NCI-H187 treated with DMSO at 0.1 percent for 48 hours (cell line): ENCODE measurements around the gene RTP3.

ENCODE experiments used
- DNase-seq: peaks from one replicate; lab custom pipeline; 2025; lab: John Stamatoyannopoulos, UW

Gene RTP3

DNA sequence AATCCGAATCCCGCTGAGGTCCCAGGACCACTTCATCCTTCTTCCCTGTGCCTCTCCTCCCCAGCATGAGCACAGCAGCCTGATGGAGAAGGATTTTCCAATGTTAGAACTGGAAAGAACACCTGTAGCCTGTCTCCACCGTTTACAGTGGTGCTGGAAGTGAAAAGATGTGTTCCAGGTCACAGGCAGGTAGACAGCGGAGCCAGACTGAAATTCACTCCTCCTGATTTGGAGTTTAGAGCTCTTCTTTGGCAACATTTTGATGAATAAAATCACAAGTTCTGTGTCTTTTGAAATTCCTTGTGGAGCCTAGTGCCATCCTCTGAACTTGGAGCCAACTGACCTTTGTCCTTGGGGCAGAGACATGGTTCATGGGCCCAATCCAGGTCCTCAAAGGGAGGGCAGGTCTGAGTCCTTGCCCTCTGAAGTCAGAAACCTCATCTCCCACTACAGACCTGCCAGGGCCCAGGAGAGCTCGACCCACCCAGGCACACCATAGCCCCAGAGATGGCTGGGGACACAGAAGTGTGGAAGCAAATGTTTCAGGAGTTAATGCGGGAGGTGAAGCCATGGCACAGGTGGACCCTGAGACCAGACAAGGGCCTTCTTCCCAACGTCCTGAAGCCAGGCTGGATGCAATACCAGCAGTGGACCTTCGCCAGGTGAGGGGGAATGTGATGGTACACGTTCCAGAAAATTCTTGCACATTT, at the start of gene RTP3:
Gene RTP3 (plus strand): TSS at position 421 of the 710 bp plus-strand sequence. CDS start 87 bp downstream, at position 508.
- DNase-seq = no peak

DNA sequence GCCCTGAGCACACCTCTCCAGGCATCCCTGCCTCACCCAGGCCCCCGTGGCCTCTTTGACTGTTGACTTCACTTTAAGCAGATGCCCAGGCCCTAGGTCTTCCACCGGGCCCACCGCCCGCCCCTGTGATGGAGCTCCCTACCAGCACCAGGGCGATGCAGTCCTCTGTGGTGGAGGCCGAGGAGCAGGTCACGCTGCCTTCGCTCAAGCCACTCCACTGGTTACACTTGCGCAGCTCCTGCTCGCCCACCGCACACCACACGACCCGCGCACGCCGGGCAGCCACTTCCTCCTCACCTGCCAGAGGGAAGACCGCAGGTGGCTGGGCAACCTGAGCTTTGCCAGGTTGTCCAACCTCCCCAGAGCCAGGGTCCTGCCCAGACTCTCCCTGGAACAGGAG, 49.1 kb upstream of the RTP3 start:
- DNase-seq = no peak

DNA sequence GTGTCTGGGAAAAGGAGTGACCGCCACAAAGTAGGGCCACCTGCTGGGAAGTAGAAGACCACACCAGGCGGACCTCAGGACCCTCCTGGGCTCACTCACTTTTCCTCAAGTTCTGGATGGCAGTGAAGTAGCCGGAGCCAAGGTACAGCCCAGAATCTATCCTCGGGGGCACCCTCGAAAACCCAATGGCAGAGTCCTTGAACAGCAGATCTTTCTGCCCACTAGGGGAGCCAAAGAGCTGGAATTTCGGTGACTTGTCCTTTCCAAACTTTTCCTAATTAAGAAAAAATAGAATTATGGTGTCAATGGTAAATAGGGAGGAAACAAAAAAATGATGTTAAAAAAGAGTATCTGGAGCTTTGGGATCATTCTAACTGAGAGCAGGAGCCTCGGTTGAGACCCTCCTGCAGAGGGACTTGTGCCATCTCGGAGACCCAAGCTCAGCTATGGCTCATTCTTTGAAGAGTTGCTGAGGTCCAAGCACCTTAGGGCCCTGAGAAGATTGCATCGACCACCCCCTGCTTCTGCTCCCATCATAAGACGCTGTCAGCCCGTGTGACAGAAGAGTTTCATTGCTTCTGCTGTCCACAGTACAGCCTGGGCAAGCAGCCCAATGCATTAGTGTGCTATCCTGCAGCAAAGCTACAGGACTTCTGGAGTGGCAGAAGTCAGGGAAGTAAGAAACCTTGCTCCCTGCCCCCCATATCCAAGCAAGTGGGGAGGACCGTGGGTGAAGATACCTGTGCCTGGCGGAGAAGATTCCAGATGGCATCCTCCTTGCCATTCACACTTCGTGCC, 47.8 kb upstream of the RTP3 start:
- no peak for DNase-seq

DNA sequence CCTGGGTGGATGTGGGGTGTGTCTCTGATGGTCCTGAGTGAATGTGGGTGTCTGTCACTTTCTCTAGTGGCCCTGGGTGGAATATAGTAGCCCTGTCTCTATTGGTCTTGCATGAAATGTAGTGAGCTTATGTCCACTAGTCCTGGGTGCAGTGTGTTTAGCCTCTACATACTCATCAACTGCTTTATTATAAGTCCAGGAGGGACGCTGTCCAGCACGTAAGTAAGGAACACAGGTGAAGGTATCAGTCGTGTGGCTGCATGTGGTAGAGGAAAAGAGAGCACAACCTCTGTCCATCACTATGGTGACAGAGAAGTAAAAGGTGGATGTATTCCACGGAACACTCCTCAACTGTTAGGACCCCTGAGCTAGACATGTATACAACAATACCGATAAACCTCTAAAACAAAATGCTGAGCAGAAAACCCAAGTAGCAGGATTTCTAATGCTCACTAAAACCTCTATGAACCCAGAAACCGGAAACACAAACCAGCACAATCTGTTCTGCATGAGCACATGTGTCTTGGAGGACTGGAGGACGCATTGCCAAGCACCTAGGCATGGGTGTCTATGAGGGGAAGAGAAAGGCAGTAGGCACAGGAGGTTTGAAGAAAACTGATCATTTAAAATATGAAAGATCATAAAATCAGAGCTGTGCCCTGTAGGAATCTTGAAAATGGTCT, 44.1 kb upstream of the RTP3 start:
- DNase-seq = no peak

DNA sequence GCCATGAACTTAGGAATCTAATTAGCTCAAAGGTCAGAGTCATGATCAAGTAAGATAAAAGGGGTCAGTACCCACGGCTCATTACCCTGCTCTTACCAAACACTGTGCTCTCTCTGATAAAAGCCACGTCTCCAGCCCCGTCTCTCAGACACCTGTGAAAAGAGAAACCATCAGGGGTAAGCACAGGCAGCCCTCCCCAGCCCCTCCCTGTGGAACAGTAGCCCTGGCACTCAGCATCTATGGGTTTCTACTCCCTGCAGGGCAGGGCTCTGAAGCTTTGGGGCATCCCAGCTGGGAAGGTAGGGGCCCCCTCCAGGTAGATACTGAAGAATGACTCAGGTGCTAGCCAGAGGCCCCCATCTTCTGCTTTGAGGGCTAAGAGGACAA, 43.6 kb upstream of the RTP3 start:
- no peak for DNase-seq

DNA sequence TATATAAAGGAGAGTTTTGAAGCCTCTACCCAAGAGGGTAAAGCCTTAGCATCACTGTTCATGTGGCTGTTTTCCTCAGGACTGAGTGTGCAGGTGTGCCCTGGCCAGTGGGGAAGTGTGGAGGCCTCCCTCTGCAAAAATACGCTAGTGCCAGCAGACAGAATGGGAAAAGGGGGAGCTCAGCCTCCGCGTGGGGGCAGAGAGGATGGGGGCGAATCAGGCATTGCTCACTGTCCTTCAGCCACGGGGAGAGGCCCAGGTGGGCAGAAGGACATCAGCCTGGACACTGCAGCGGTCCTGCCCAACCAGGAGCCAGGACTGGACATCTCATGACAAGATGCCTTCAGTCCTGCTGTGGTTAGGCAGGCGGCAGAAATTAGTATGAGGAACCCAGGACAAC, 43.2 kb upstream of the RTP3 start:
- no peak for DNase-seq

DNA sequence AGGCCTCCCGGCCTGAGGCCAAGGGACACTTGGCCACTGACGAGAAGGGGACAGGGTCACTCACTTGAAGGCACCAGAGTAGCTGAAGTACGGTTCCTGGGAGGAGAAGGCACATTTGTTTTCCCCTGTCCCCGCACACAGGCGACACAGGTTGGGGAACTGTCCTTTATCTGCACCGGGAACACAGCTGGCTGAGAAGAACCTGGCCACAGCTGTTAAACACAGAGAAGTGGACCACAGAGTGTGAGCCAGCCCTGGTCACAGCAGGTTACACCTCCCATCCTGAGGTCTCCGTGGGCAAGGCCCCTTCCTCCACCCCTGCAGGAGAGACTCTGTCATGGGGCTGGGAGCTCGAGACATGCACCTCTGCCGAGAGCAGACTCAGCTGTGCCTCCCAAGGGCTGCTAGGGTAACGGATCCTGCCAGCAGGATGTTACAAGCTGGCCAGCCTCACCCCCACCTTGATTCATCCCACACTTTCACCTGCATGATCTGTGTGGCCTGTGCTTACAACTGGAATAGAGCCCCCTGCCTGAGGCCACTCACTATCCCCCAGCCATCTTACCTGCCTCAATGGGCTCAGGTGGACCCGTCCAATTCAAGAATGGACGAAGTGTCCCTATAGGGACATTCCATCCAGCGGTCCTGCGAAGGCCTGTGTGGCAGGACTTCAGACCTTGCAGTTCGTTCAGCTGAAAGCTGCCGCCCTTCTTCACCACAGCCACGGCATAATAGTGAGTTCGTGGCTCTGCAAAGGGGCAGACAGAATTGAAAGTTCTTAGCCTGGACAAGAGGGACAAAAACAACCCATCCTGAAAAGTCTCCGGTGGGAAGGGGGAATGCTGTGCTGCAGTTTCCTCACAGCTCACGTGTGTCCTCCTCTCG, 42.3 kb upstream of the RTP3 start:
- DNase-seq = no peak

DNA sequence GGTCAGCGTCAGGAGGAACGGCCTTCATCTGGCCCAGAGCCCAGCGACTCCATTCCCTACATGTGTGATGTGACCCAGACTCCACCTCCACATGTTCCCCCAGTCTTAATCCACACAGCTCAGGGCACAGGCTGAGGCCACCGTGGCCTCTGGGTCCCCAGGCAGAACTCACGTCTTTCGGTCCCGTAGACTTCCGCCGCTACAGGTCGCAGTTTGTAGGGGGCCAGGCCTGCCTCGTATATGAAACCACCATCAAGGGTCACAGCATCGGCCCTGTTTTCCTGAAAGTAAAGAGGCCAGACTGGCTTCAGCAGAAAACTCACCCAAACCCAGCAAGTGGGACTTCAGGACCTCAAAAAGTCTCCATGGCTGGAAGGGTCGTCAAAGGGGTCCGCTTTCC, 41.7 kb upstream of the RTP3 start:
- no peak for DNase-seq

DNA sequence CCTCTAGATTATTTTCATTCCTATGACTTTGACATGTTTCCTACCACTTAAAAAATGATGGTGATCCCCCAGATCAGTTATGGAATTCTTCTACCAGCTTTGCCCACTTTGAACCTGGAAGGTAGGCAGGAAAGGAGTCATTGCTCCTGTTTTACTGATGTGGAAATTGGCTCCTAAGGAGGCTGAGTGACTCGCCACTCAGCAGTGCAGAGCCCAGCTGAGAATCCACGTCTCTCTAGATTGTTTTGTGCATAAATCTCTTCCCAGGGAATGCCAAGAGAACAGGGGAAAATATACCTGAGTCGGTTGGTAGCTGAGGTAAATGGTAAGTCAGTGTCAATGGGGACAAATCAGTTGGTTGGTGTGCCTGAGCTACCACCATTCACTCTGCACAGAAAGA, 37.7 kb upstream of the RTP3 start:
- no peak for DNase-seq

DNA sequence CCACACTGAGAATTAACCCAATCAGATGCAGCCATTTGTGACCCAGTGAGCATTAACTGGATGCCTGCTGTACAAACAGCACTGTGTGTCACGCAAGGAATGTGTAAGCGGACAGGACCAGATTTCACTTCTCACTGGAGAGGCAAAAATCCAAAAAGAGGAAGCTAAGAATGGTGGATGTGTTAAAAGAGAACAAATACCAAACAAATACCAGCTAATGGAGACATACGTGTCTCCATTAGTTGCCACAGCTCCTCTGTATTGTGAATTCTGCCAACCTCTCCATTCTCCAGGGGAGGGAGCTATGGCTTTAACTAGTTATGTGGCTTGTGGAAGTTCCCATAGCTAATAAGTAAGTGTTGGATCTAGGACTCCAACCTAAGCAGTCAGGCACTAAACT, 35.7 kb upstream of the RTP3 start:
- no peak for DNase-seq

DNA sequence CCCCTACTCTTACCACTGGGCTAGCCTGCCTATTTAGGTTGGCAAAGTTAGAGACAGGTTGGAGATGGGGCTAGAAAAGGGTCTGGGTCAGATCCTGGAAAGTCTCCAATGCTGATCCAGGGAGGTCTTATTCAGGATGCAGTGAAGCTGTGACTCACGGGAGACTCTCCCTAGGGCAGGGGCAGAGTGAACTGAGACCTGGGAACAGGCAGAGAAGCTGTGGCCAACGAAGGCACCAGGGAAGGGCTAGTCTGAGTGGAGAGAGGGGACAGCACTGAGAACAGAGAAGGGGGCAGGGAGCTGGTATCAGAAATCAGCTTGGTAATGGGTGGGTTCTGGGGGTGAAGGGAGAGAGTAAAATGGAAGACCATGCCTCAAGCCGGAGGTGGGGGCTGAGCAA, 35.3 kb upstream of the RTP3 start:
- no peak for DNase-seq

DNA sequence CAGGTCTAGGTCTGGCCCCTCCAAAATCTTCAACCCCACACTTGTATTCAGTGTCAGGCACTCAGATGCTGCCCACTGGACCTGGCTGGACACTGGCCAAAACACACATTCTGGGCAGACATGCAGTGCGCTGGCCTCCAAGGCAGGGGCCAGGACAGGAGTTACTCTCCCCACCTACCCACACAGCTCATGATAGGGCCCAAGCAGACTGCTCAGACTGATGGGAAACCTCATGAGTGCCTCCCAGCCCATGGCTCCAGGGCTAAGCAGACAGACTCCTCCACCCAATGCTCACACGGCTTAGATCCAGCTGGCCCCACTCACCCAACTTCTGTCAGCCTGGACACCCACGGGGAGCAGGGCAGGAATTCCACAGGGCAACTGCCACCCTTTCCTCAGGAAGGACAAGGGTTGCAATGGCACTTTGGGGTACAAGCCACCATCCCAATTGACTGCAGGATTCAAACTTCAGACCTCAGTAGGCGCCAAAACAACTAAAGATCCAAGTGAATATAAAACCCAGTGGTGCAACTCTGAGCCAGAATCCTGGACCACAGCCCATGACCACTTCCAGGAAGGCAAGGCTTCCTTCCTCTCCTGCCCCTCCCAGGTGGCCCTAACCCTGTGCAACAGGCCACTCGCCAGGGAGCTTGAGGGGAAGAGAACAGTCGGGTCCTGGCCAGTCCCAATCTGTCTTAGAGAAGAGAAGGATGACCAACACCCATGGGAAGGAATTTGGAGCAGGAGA, 34.5 kb upstream of the RTP3 start:
- no peak for DNase-seq

DNA sequence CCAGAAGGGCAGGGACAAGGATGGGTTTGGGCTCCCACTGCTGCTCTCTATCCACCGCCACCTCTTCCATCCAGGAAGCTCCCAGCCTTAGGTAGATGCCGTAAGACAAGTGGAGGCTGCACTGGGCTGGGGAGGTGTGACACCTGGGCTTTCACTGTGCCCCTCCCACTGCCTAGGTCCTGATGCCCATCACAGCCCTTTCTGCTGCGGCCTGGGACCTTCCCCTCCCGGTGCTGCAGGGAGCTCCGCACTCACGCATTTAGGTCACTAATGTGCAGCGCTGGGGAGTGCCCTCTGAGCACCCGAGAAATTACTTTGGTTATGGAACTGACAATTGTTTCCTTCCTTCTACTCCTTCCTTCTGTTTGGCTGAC, 33.9 kb upstream of the RTP3 start:
- DNase-seq = no peak

DNA sequence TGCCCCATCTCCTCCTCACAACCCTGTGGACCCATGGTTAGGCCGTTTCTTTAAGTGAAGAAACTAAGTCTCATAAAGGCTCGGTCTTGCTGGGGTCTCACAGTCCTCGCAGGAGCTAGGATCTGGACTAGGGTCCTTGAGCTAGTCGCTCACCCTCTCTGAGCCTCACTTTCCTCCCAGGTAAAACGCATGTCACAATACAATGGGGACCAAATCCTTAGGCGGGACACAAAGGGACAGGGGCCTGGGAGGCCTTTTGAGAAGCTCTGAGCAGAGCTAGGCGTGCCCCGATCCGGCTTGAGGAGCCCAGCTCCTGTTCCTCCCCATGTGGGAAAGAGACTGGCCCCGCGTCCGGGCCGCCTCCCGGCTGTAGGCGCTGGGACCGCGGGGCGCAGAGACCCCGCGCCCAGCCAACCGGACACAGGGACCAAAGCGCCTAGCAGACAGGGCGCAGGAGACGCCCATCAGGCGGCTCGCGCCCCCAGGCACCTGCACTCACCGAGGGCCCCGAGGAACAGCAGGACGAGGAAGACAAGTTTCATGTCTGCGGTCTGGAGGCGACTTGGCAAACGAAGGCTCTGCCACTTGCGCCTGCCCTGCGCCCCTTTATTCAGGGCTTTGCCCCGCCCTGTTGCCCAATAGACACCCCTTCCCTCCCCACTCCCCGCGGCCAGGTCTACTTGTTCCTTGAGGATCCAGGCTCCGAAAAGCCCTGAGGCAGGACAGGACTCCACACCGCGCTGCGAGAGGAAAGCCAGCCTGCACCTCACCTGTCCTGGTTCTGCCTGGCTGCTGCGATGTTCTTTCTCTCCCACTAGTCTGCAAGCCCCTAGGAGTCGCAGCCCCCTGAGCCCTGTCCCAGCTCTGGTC, 33.2 kb upstream of the RTP3 start, which contains the start of gene LTF:
Gene LTF (minus strand): TSS at position 580 of the 870 bp plus-strand sequence. CDS start 38 bp downstream, at position 542.
- DNase-seq = no peak

DNA sequence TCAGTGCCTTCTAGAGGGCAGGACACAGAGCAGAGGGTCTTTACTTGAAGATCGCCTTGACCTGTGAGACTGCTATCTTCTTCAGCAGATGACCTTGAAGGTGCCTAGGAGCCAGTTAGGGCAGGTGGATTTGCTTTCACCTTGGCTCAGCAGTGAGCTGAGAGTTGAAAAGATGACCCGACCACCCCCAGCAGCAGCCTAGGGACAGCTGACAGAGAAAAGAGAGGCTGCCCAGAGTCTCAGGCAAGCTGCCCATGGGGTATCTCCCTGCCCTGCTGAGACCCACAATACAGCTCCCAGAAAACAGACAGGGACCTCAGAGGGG, 32.6 kb upstream of the RTP3 start:
- no peak for DNase-seq

DNA sequence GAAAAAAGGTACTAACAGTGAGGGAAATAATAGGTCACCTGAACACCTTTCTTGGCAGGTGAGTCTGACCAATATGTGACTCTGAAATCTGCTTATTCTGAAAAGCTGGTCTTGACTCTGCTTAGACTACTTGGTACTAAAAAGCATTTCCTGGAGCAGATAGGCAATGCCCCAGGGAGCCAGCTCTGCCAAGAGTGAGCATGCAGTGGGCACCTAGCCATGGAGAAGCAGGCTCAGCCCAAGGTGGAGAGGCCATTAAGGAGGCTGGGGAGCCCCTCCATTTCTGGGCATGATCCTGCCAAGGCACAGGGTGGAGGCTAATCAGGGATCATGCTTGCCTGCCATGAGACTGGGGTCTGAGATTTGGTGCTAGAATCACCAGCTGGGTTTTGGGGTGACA, 31.5 kb upstream of the RTP3 start:
- no peak for DNase-seq

DNA sequence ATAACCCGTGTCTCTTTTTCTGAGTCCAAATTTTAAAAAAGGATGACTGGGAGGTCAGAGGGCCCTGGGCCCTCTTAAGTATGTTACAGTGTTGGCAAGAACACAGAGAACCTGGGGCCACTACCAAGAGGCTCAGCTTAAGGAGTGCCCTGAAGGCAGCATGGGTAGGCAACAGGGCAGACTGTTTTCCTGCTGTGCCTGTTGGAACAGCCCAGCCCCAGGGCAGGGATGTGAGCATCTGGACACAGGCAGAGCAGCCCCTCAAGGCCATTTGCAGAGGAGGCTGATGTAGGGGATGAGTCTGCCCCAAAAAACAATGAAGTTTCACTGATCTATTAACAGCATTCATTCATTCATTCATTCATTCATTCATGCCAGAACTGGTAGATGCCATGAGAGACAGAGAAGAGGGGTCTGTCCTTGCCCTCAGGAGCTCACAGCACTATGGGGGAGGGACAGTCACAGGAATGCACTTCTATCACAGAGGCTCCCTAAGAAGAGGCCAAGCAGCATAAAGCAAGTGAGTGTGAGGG, 30.8 kb upstream of the RTP3 start:
- DNase-seq = no peak

DNA sequence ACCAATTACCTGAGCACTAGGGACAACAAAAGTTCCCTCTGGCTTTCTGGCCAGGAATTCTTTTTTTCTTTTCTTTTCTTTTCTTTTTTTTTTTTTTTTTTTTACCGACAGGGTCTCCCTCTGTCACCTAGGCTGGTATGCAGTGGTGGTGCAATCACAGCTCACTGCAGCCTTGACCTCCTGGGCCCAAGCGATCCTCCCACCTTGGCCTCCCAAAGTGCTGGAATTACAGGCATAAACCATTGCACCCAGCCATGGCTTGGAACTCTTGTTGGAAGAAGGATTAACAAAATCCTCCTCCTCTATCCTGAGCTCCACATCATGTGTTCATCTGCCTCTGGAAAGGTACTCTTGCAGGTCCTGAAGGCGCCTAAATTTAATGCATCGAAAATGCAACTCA, 30.2 kb upstream of the RTP3 start:
- no peak for DNase-seq

DNA sequence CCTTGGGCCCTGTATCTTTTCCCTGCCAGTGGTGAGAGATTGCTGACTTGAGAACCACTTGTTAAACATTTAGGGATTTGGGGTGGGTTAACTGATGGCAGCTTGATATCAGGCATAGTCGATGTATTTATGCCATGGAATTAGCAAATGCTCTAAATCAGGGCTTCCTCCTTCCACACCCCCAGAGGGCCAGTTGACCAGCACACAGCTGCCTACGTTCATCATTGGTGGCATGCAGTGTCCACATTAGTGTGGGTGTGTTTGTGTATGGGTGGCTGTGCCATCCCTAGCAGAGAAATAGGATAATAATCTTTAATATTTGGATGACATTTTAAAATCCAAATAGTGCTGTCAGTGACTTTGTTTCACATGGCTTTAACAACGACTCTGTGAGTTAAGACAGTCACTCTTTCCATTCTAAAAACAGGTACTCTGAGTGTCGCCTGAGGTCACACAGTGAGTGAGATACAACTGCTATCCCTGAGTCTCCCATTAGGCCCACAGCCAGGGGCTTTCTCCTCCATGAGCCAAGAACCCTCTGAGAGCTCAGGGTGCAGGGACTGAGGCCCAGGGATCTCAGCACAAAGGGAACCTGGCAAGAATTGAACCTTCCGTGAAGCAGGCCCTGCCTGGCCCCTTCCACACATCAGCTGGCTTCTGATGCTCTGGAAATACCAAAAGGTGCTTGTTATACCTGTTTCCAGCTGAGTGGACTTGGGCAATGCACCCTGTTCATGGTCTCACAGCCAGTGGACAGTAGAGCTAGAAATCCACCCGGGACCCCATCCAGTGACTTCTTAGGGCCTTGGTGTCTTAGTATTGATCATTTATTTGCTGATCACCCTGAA, 28.8 kb upstream of the RTP3 start:
- no peak for DNase-seq
